Loucy (cell line): Measurements from ENCODE around the gene MYBL2.

Source experiments
- CTCF ChIP-seq: fragments of 200-600 bp; sonication (generic); conservative IDR thresholded peaks from 2 replicates; pipeline ENCODE4 v1.5.1; 2014; ENCODE audit warnings: mild to moderate bottlenecking, antibody characterized with exemption, low read length
- EZH2phosphoT487 ChIP-seq: fragments of 200-600 bp; IDR thresholded peaks from 2 replicates; pipeline ENCODE4 v1.6.1; 2018; ENCODE audit warnings: antibody characterized with exemption, mild to moderate bottlenecking, moderate library complexity, borderline replicate concordance

GRCh38 chr20:43725666-43726065, 58.8 kb downstream of the MYBL2 start:
- TF ChIP-seq CTCF (no peak), EZH2phosphoT487 (no peak)
